Fibroblast of mammary gland (primary cell): ENCODE results near the gene PTGFRN.

Experiments
- DNase-seq: peaks from one replicate; pipeline ENCODE4 v3.0.0-alpha.2; 2010; ENCODE audit warnings: low read depth
- H3K4me3 ChIP-seq: 2 replicates; pipeline ENCODE4 v1.5.1; 2011; ENCODE audit warnings: low read depth, mild to moderate bottlenecking, low read length, moderate library complexity; ENCODE audit not compliant: control insufficient read depth
- CTCF ChIP-seq: conservative IDR thresholded peaks from 2 replicates; pipeline ENCODE4 v1.5.1; 2011; ENCODE audit warnings: low read depth, low read length, inconsistent platforms; ENCODE audit not compliant: control insufficient read depth, insufficient read depth

The PTGFRN gene

GRCh38 chr1:117022114-117022513 is 112.4 kb downstream of the PTGFRN start:
- DNase-seq, result no peak
- H3K4me3 ChIP-seq, result no peak overlapping the region

GRCh38 chr1:117025568-117025967 is 115.9 kb downstream of the PTGFRN start:
- H3K4me3 ChIP-seq, result no peak overlapping the region
- DNase-seq, result no peak
- no peak for TF ChIP-seq CTCF

More at GRCh38 chr1:117022114-117022513, 112.4 kb downstream of the PTGFRN start:
- TF ChIP-seq CTCF, result no peak

- no peak overlapping the region for H3K4me3 ChIP-seq
- DNase-seq, result peak; percentile 21
- no peak for TF ChIP-seq CTCF
Observed at GRCh38 chr1:117026361-117026760, 116.6 kb downstream of the PTGFRN start.

GRCh38 chr1:117029685-117030084 is 120.0 kb downstream of the PTGFRN start:
- H3K4me3 ChIP-seq, result no peak overlapping the region
- no peak for TF ChIP-seq CTCF
- no peak for DNase-seq

GRCh38 chr1:117030271-117030877 is 120.7 kb downstream of the PTGFRN start:
- H3K4me3 ChIP-seq, result no peak overlapping the region
- DNase-seq, result no peak
- no peak for TF ChIP-seq CTCF

- DNase-seq, result no peak
- no peak overlapping the region for H3K4me3 ChIP-seq
- no peak for TF ChIP-seq CTCF
Observed at GRCh38 chr1:117032266-117032665, 122.5 kb downstream of the PTGFRN start.

- no peak overlapping the region for H3K4me3 ChIP-seq
- no peak for DNase-seq
- no peak for TF ChIP-seq CTCF
Observed at GRCh38 chr1:117032681-117033539, 123.2 kb downstream of the PTGFRN start.
